Upper lobe of right lung (tissue), 1 donor: ENCODE data around the gene MEOX2. TPM values are rescaled to one million over a fixed set of nuclear protein-coding genes. Genes with fewer than 3 reads are reported as not detected.

Experiments used
- ATAC-seq: fragments of 200-7000 bp; cut with Tn5 transposase; one replicate; pipeline ENCODE4 v1.9.1; 2020; ENCODE audit warnings: mild to moderate bottlenecking, moderate library complexity
- DNase-seq: peaks from one replicate; pipeline ENCODE4 v3.0.0-alpha.2; 2020
- H3K27ac ChIP-seq: fragments of 200-600 bp; one replicate; pipeline ENCODE4 v1.8.0; 2022
- H3K27me3 ChIP-seq: fragments of 200-600 bp; one replicate; pipeline ENCODE4 v1.8.0; 2022; ENCODE audit warnings: mild to moderate bottlenecking
- H3K36me3 ChIP-seq: fragments of 200-600 bp; one replicate; pipeline ENCODE4 v1.8.0; 2022
- H3K4me1 ChIP-seq: fragments of 200-600 bp; one replicate; pipeline ENCODE4 v1.8.0; 2022
- H3K4me3 ChIP-seq: fragments of 200-600 bp; one replicate; pipeline ENCODE4 v1.8.0; 2022; ENCODE audit warnings: mild to moderate bottlenecking
- H3K9me3 ChIP-seq: fragments of 200-600 bp; one replicate; pipeline ENCODE4 v1.8.0; 2022
- CTCF ChIP-seq: fragments of 200-600 bp; IDR thresholded peaks from one replicate; pipeline ENCODE4 v1.8.0; 2022; ENCODE audit warnings: antibody characterized with exemption
- intact Hi-C: fragments of 100-400 bp; cut with DNase I; formaldehyde crosslinking; loops from one replicate; pipeline ENCODE4 v1.11.0; 2022
- long read RNA-seq: library from polyadenylated mRNA; unstranded; transcript quantifications from one replicate; pipeline ENCODE4 v2.0.0, GENCODE V29; 2021
- total RNA-seq: library from RNA; stranded (reverse); fragmentation: NEBNext Ultra II Directional; extraction: Animal tissue kit (Norgen Biotek cat#: 25700); gene quantifications from one replicate; pipeline ENCODE4 v1.2.1, GENCODE V29; 2021
- donor health status: DM: no; HTN: yes; CAD: no; lungs with severe emphysema.

MEOX2 gene
- total RNA-seq, result 21.9 TPM
- long read RNA-seq, transcript MEOX2-201 (3 exons, 2,500 nt), result major isoform, 27 of 28 reads
- long read RNA-seq, partial matches to known transcripts, result 0 of 28 reads
- long read RNA-seq, other reads (novel, unspliced or antisense), result 1 of 28 reads

DNA sequence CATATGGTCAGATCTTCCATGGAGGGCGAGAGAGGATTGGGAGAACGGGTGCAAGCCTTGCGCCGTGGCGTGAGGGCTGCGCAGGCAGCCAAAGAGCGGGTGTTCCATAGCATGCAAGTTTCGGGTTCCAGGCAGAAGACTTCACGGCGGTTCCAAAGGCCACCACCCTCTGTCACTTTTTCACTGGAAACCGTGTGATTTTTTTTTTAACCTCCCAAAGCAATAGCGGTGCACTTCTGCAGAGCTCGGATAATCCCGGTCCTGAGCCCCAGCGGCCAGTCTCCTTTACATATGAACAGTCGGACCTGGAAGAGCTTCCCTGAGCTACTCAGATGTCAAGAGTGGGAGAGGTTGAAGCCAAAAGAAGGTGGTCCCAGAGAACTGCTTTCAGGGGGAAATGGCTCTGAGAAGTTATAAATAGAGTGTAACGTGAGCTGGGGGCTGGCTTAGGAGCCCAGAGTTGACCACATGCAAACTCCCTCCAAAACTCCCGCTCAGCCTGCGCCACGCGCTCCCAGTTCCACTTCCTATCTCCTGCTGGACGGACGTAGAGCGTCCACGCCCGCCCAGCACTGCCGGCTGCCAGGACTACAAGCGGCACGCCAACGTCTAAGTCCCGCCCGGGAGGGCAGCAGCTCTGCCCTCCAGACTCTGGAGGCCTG is at the start of gene MEOX2:
TSS of gene MEOX2 (minus strand) at position 389 of the 662 bp plus-strand sequence. CDS start at position 108, 281 bp downstream.
- intact Hi-C loops, result no loop called here
- peaks cover 38% of the 10 kb centered on the region for H3K27me3 ChIP-seq
- ATAC-seq, result peak; percentile 88
- peak within 1 kb of the TSS; percentile 76 for H3K27ac ChIP-seq
- TF ChIP-seq CTCF, result no peak
- H3K9me3 ChIP-seq, result no peaks in the 10 kb centered on the region
- peak within 1 kb of the TSS; percentile 54 for H3K4me3 ChIP-seq
- H3K36me3 ChIP-seq, result no peaks in the 10 kb centered on the region
- DNase-seq, result peak; percentile 75
- H3K4me1 ChIP-seq, result no peaks in the 10 kb centered on the region

DNA sequence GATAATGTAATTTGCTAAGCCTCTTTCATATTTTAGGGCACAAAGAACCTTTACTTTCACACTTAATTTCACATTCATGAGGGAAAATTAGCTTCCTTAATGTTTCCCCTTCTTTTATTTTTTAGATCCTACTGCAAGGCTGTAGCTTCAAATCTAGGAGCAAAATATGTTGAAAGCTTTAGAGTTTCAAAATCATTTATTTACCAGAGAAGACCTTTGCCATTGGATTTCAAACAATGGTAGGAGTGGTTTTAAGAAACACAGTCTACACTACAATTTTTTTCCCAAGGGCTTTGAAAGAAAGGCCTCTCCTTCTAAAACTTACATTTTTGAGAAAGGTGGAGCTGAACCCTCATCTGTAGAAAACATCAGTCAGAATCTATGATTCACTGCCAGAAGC is 43.3 kb upstream of the MEOX2 start:
- Histone ChIP-seq H3K27ac (no peak overlapping the region), H3K4me1 (no peaks in the 10 kb centered on the region), H3K27me3 (no peaks in the 10 kb centered on the region), H3K9me3 (no peaks in the 10 kb centered on the region), H3K36me3 (no peaks in the 10 kb centered on the region), H3K4me3 (no peak overlapping the region)
- ATAC-seq (no peak), DNase-seq (no peak)
- intact Hi-C loops, result no loop called here
- no peak for TF ChIP-seq CTCF

- DNase-seq (no peak), ATAC-seq (no peak)
- no peaks in the 10 kb centered on the region for H3K9me3 ChIP-seq
- no peak overlapping the region for H3K4me3 ChIP-seq
- no peaks in the 10 kb centered on the region for H3K27me3 ChIP-seq
- H3K36me3 ChIP-seq, result no peaks in the 10 kb centered on the region
- no peak overlapping the region for H3K27ac ChIP-seq
- TF ChIP-seq CTCF, result no peak
- intact Hi-C loops, result no loop called here
- H3K4me1 ChIP-seq, result no peaks in the 10 kb centered on the region
These were observed 38.6 kb upstream of the MEOX2 start for GRCh38 chr7:15725051-15725450.

DNA sequence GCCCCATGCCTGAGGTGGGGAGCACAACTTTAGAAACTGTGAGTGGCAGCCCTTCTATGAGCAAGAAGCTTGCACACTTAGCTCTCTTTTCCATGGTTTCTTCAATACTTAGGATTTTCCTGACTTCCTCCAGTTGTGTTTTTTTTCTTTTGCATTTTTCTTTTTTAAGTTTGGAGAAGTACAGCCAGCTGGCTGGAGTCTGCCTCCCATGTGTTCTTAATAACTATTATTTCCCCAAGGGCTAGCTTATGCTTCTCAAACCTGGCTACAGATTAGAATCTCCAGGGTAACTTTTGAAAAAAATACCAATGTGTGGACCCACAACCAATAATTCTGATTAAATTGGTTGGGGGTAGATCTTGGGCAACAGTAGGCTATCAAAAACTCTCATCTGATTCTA is 37.4 kb upstream of the MEOX2 start:
- Histone ChIP-seq H3K9me3 (no peaks in the 10 kb centered on the region), H3K36me3 (no peaks in the 10 kb centered on the region), H3K4me1 (no peaks in the 10 kb centered on the region), H3K4me3 (no peak overlapping the region), H3K27ac (no peak overlapping the region), H3K27me3 (no peaks in the 10 kb centered on the region)
- no peak for ATAC-seq
- DNase-seq, result no peak
- intact Hi-C loops, result no loop called here
- TF ChIP-seq CTCF, result no peak

DNA sequence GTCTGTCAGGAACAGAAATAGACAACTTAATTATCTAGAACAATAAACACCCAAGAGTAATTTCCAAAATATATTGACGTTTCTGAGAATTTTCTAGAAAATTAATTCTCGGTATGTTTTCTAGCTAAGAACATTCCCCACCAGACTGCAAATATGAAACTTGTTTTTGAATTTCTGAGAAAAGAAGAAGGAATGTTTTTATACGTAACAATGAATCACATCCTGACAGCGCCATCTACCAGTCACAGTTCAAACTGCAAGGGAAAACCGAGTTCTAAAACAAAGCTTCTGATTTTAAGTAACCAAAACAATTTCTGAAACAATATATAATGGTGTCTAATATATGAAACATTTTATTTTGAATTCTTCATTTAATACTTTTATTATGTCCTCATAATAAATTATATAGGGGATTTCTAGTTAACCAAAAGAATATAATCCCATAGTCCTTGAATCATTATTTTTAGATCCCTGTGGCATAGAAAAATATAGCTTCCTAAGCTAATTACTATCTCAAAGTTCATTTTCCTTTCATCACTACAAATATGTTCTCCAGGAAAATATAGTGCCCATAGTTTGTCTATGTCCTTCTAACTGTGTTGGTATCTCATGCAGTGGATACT is 34.5 kb upstream of the MEOX2 start:
- ATAC-seq (no peak), DNase-seq (no peak)
- intact Hi-C loops, result no loop called here

More for the DNA sequence above, 34.5 kb upstream of the MEOX2 start:
- peak; percentile 70 for TF ChIP-seq CTCF
- no peak overlapping the region for H3K4me3 ChIP-seq
- H3K36me3 ChIP-seq, result no peaks in the 10 kb centered on the region
- H3K27ac ChIP-seq, result no peak overlapping the region
- no peaks in the 10 kb centered on the region for H3K4me1 ChIP-seq
- H3K9me3 ChIP-seq, result no peaks in the 10 kb centered on the region
- no peaks in the 10 kb centered on the region for H3K27me3 ChIP-seq
